GM23338 (cell line): ENCODE measurements around the gene MT1A. TPM values are rescaled to one million over a fixed set of nuclear protein-coding genes. Genes with fewer than 3 reads are reported as not detected.

Source experiments
- ATAC-seq: fragments of 200-7000 bp; cut with Tn5 transposase; 3 replicates; pipeline ENCODE4 v1.9.1; 2020
- DNase-seq: peaks from one replicate; pipeline ENCODE4 v3.0.0-alpha.2; 2015; ENCODE audit warnings: low spot score
- H2AFZ ChIP-seq: fragments of 200-600 bp; sonication (generic); 2 replicates; pipeline ENCODE4 v1.8.0; 2016; ENCODE audit warnings: antibody characterized with exemption, mild to moderate bottlenecking, moderate library complexity
- H3F3A ChIP-seq: fragments of 200-600 bp; sonication (generic); replicated peaks from 2 replicates; pipeline ENCODE4 v1.8.0; 2017; ENCODE audit warnings: antibody characterized with exemption, mixed run types, low read depth
- H3K27ac ChIP-seq: fragments of 200-600 bp; sonication (generic); 2 replicates; pipeline ENCODE4 v1.6.1; 2016; ENCODE audit warnings: low read depth
- H3K27me3 ChIP-seq: fragments of 200-600 bp; sonication (generic); 2 replicates; pipeline ENCODE4 v1.8.0; 2016; ENCODE audit warnings: mild to moderate bottlenecking, mixed run types, moderate library complexity; ENCODE audit not compliant: insufficient read depth
- H3K36me3 ChIP-seq: fragments of 200-600 bp; sonication (generic); 2 replicates; pipeline ENCODE4 v1.8.0; 2016; ENCODE audit warnings: mild to moderate bottlenecking; ENCODE audit not compliant: insufficient read depth
- H3K4me1 ChIP-seq: fragments of 200-600 bp; sonication (generic); 2 replicates; pipeline ENCODE4 v1.8.0; 2016; ENCODE audit warnings: mild to moderate bottlenecking, moderate library complexity; ENCODE audit not compliant: insufficient read depth
- H3K4me2 ChIP-seq: fragments of 200-600 bp; sonication (generic); 2 replicates; pipeline ENCODE4 v1.7.1; 2017; ENCODE audit warnings: mixed run types
- H3K4me3 ChIP-seq: fragments of 200-600 bp; sonication (generic); 2 replicates; pipeline ENCODE4 v1.6.1; 2016; ENCODE audit warnings: mixed run types
- H3K79me2 ChIP-seq: fragments of 200-600 bp; sonication (generic); replicated peaks from 2 replicates; pipeline ENCODE4 v1.8.0; 2017; ENCODE audit warnings: mild to moderate bottlenecking; ENCODE audit not compliant: insufficient read depth
- H3K9me2 ChIP-seq: fragments of 200-600 bp; sonication (generic); 2 replicates; pipeline ENCODE4 v1.8.0; 2017; ENCODE audit not compliant: insufficient read depth
- H4K20me1 ChIP-seq: fragments of 200-600 bp; sonication (generic); replicated peaks from 2 replicates; pipeline ENCODE4 v1.8.0; 2017; ENCODE audit warnings: mild to moderate bottlenecking; ENCODE audit not compliant: insufficient read depth
- H3K27ac Mint-ChIP-seq: 2 replicates; pipeline ENCODE4 v1.8.0; 2020; ENCODE audit warnings: inconsistent platforms, mild to moderate bottlenecking, moderate library complexity, mixed read lengths
- H3K27me3 Mint-ChIP-seq: 3 replicates; pipeline ENCODE4 v1.8.0; 2022; ENCODE audit warnings: low read depth, mild to moderate bottlenecking, moderate library complexity, mixed read lengths, inconsistent platforms; ENCODE audit not compliant: insufficient read depth, poor library complexity
- H3K36me3 Mint-ChIP-seq: 3 replicates; pipeline ENCODE4 v1.8.0; 2021; ENCODE audit warnings: low read depth, mild to moderate bottlenecking, inconsistent platforms, moderate library complexity, mixed read lengths
- H3K4me1 Mint-ChIP-seq: 3 replicates; pipeline ENCODE4 v1.8.0; 2020; ENCODE audit warnings: mild to moderate bottlenecking, inconsistent platforms, mixed read lengths
- H3K4me3 Mint-ChIP-seq: 3 replicates; pipeline ENCODE4 v1.8.0; 2021; ENCODE audit warnings: moderate library complexity, mild to moderate bottlenecking, inconsistent platforms, mixed read lengths
- H3K9me3 Mint-ChIP-seq: 3 replicates; pipeline ENCODE4 v1.8.0; 2020; ENCODE audit warnings: moderate library complexity, mild to moderate bottlenecking, inconsistent platforms, mixed read lengths
- EZH2 ChIP-seq: fragments of 200-600 bp; sonication (generic); IDR thresholded peaks from one replicate; pipeline ENCODE4 v1.8.0; 2017; ENCODE audit warnings: antibody characterized with exemption, mild to moderate bottlenecking, low read depth; ENCODE audit not compliant: unreplicated experiment
- EZH2phosphoT487 ChIP-seq: fragments of 200-600 bp; sonication (generic); IDR thresholded peaks from one replicate; pipeline ENCODE4 v1.8.1; 2018; ENCODE audit warnings: antibody characterized with exemption; ENCODE audit not compliant: unreplicated experiment
- JUNB ChIP-seq: IDR thresholded peaks from one replicate; pipeline ENCODE4 v1.6.1; 2016; ENCODE audit warnings: antibody characterized with exemption; ENCODE audit not compliant: unreplicated experiment
- NANOG ChIP-seq: IDR thresholded peaks from 2 replicates; pipeline ENCODE4 v1.6.1; 2016; ENCODE audit warnings: antibody characterized with exemption, borderline replicate concordance
- POLR2AphosphoS5 ChIP-seq: IDR thresholded peaks from 2 replicates; pipeline ENCODE4 v1.6.1; 2016; ENCODE audit warnings: antibody characterized with exemption, low read depth
- STAT1 ChIP-seq: IDR thresholded peaks from one replicate; pipeline ENCODE4 v1.6.1; 2016; ENCODE audit warnings: antibody characterized with exemption; ENCODE audit not compliant: unreplicated experiment
- ZNF114 ChIP-seq: fragments of 250-450 bp; sonication (Bioruptor Pico); IDR thresholded peaks from 2 replicates; pipeline ENCODE4 v1.5.0; 2020; ENCODE audit warnings: mild to moderate bottlenecking, moderate library complexity
- ZNF331 ChIP-seq: fragments of 250-450 bp; sonication (Bioruptor Pico); IDR thresholded peaks from 2 replicates; pipeline ENCODE4 v1.5.0; 2020; ENCODE audit warnings: low read depth, mild to moderate bottlenecking, moderate library complexity
- polyA plus RNA-seq: library from polyadenylated mRNA; unstranded; fragments of >200 nt; fragmentation: Nextera tagmentation; extraction: Ambion mirVana; gene quantifications from 2 replicates; pipeline ENCODE4 v1.2.1, GENCODE V29; 2016
- total RNA-seq: library from RNA; depleted of rRNA; stranded (reverse); fragments of >200 nt; shearing (Covaris generic); gene quantifications from 2 replicates; pipeline ENCODE4 v1.2.3, GENCODE V29; 2014
- TF ChIP-seq, protein P1 (sequence below): fragments of 250-450 bp; sonication (Bioruptor Pico); IDR thresholded peaks from 2 replicates; pipeline ENCODE4 v1.5.0; 2020; ENCODE audit warnings: mild to moderate bottlenecking, moderate library complexity
- TF ChIP-seq, protein P2 (sequence below), 2 experiments: fragments of 200-600 bp in 1 of 2; sonication (generic) in 1 of 2; conservative IDR thresholded peaks; 2 replicates each; pipeline versions ENCODE4 v1.5.1 to v1.6.1; 2016 to 2017; ENCODE audit warnings: antibody characterized with exemption in 2 of 2, low read depth in 2 of 2, mild to moderate bottlenecking in 2 of 2, moderate library complexity in 1 of 2

MT1A gene
- total and polyA plus RNA-seq, 2 experiments from 2014 or later, result 2.5 TPM; not detected in 1

DNA sequence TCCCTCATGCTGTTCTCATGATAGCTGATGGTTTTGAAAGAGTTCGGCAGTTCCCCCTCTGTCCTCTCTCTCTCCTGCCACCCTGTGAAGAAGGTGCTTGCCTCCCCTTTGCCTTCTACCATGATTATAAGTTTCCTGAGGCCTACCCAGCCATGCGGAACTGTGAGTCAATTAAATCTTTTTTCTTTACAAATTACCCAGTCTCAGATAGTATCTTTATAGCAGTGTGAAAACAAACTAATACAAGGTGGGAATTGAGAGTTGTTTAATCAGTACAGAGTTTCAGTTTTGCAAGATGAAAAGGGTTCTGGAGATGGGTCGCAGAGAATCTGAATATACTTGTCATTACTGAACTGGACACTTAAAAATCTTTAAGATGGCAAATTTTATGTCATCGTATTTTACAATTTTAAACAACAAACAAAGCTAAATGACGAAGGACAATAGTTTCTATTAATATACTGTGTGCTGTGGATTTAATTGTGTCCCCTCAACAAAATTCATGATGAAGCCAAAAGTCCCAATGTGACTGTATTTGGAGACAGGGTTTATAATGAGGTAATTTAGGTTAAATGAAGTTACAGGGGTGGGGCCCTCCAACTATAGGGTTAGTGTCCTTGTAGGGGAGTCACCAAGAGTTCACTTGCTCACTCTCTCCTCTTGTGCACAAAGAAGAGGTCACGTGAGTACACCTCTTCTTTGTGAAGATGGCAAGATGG is 44.7 kb upstream of the MT1A start (continued):
- TF ChIP-seq, protein P1, sequence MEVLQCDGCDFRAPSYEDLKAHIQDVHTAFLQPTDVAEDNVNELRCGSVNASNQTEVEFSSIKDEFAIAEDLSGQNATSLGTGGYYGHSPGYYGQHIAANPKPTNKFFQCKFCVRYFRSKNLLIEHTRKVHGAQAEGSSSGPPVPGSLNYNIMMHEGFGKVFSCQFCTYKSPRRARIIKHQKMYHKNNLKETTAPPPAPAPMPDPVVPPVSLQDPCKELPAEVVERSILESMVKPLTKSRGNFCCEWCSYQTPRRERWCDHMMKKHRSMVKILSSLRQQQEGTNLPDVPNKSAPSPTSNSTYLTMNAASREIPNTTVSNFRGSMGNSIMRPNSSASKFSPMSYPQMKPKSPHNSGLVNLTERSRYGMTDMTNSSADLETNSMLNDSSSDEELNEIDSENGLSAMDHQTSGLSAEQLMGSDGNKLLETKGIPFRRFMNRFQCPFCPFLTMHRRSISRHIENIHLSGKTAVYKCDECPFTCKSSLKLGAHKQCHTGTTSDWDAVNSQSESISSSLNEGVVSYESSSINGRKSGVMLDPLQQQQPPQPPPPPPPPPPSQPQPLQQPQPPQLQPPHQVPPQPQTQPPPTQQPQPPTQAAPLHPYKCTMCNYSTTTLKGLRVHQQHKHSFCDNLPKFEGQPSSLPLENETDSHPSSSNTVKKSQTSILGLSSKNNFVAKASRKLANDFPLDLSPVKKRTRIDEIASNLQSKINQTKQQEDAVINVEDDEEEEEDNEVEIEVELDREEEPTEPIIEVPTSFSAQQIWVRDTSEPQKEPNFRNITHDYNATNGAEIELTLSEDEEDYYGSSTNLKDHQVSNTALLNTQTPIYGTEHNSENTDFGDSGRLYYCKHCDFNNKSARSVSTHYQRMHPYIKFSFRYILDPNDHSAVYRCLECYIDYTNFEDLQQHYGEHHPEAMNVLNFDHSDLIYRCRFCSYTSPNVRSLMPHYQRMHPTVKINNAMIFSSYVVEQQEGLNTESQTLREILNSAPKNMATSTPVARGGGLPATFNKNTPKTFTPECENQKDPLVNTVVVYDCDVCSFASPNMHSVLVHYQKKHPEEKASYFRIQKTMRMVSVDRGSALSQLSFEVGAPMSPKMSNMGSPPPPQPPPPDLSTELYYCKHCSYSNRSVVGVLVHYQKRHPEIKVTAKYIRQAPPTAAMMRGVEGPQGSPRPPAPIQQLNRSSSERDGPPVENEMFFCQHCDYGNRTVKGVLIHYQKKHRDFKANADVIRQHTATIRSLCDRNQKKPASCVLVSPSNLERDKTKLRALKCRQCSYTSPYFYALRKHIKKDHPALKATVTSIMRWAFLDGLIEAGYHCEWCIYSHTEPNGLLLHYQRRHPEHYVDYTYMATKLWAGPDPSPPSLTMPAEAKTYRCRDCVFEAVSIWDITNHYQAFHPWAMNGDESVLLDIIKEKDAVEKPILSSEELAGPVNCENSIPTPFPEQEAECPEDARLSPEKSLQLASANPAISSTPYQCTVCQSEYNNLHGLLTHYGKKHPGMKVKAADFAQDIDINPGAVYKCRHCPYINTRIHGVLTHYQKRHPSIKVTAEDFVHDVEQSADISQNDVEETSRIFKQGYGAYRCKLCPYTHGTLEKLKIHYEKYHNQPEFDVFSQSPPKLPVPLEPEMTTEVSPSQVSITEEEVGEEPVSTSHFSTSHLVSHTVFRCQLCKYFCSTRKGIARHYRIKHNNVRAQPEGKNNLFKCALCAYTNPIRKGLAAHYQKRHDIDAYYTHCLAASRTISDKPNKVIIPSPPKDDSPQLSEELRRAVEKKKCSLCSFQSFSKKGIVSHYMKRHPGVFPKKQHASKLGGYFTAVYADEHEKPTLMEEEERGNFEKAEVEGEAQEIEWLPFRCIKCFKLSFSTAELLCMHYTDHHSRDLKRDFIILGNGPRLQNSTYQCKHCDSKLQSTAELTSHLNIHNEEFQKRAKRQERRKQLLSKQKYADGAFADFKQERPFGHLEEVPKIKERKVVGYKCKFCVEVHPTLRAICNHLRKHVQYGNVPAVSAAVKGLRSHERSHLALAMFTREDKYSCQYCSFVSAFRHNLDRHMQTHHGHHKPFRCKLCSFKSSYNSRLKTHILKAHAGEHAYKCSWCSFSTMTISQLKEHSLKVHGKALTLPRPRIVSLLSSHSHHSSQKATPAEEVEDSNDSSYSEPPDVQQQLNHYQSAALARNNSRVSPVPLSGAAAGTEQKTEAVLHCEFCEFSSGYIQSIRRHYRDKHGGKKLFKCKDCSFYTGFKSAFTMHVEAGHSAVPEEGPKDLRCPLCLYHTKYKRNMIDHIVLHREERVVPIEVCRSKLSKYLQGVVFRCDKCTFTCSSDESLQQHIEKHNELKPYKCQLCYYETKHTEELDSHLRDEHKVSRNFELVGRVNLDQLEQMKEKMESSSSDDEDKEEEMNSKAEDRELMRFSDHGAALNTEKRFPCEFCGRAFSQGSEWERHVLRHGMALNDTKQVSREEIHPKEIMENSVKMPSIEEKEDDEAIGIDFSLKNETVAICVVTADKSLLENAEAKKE (CRISPR knock-in tag), result no peak
- no peak for TF ChIP-seq JUNB

DNA sequence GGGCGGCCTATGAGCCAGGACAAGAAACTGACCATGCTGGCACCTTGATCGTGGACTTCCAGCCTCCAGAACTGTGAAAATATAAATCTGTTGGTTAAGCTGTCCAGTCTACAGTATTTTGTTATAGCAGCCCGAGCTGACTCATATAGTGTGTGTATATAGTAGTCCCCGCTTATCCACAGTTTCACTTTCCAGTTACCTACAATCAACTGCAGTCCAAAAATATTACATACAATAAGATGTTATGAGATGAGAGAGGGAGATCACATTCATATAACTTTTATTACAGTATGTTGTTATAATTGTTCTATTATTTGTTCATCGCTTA is 44.2 kb upstream of the MT1A start:
- TF ChIP-seq ZNF331 (CRISPR knock-in tag), result no peak
- TF ChIP-seq NANOG, result no peak
- TF ChIP-seq ZNF114 (CRISPR knock-in tag), result no peak
- TF ChIP-seq EZH2, result no peak
- no peak for TF ChIP-seq STAT1
- TF ChIP-seq, protein P2, sequence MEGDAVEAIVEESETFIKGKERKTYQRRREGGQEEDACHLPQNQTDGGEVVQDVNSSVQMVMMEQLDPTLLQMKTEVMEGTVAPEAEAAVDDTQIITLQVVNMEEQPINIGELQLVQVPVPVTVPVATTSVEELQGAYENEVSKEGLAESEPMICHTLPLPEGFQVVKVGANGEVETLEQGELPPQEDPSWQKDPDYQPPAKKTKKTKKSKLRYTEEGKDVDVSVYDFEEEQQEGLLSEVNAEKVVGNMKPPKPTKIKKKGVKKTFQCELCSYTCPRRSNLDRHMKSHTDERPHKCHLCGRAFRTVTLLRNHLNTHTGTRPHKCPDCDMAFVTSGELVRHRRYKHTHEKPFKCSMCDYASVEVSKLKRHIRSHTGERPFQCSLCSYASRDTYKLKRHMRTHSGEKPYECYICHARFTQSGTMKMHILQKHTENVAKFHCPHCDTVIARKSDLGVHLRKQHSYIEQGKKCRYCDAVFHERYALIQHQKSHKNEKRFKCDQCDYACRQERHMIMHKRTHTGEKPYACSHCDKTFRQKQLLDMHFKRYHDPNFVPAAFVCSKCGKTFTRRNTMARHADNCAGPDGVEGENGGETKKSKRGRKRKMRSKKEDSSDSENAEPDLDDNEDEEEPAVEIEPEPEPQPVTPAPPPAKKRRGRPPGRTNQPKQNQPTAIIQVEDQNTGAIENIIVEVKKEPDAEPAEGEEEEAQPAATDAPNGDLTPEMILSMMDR (conservative IDR thresholded peaks at IDR 0.05; ENCODE audit: low read depth in 2 of 2), result no peak
- TF ChIP-seq POLR2AphosphoS5, result no peak
- TF ChIP-seq EZH2phosphoT487, result no peak
- H3K27ac Mint-ChIP-seq, result no peak overlapping the region
- peaks cover 32% of the 10 kb centered on the region for H3K27me3 Mint-ChIP-seq
- Histone ChIP-seq H3K36me3 (no peaks in the 10 kb centered on the region), H2AFZ (no peak overlapping the region), H3K27me3 (peaks cover 46% of the 10 kb centered on the region), H3K79me2 (no peaks in the 10 kb centered on the region), H3K4me3 (no peak overlapping the region), H3K27ac (no peak overlapping the region), H3K9me2 (no peaks in the 10 kb centered on the region), H4K20me1 (no peaks in the 10 kb centered on the region), H3K4me2 (no peak overlapping the region), H3K4me1 (no peaks in the 10 kb centered on the region), H3F3A (no peaks in the 10 kb centered on the region)
- ATAC-seq, result no peak
- peaks cover 7% of the 10 kb centered on the region for H3K4me1 Mint-ChIP-seq
- H3K4me3 Mint-ChIP-seq, result no peak overlapping the region
- H3K36me3 Mint-ChIP-seq, result no peaks in the 10 kb centered on the region
- DNase-seq, result no peak
- no peaks in the 10 kb centered on the region for H3K9me3 Mint-ChIP-seq
